ENCODE measurements around the gene MOCS3.

- TF ChIP-seq EZH2 (IDR thresholded peaks at IDR 0.05) (no peak), POLR2AphosphoS5 (IDR thresholded peaks at IDR 0.05; ENCODE audit: borderline replicate concordance, low read depth, low read length) (no peak)
Observed at GRCh38 chr20:50933589-50933988, 25.0 kb upstream of the MOCS3 start.

All from SK-N-MC (cell line).